Peyer's patch (tissue), 4 donors: ENCODE results near the gene ZNF326. TPM values are rescaled to one million over a fixed set of nuclear protein-coding genes. Genes with fewer than 3 reads are reported as not detected.

Source experiments
- DNase-seq, 3 donors: peaks; one replicate each; pipeline ENCODE4 v3.0.0-alpha.2; 2017 to 2019
- H3K27ac ChIP-seq, 4 donors: fragments of 200-600 bp; sonication (generic); one replicate each; pipeline ENCODE4 v1.5.1; 2016 to 2019
- H3K27me3 ChIP-seq, 2 donors: fragments of 200-600 bp; sonication (generic); one replicate each; pipeline ENCODE4 v1.5.1; 2019
- H3K36me3 ChIP-seq, 3 donors: fragments of 200-600 bp; sonication (generic); one replicate each; pipeline ENCODE4 v1.5.1; 2016 to 2019
- H3K4me1 ChIP-seq, 4 donors: fragments of 200-600 bp; sonication (generic); one replicate each; pipeline ENCODE4 v1.5.1; 2016 to 2019
- H3K4me3 ChIP-seq, 4 donors: fragments of 200-600 bp; sonication (generic); 1 replicate in 3 of 4; 2 replicates in 1 of 4; pipeline ENCODE4 v1.5.1; 2016 to 2019; ENCODE audit warnings: mild to moderate bottlenecking in 1 of 4
- H3K9me3 ChIP-seq, 4 donors: fragments of 200-600 bp; sonication (generic); one replicate each; pipeline ENCODE4 v1.5.1; 2016 to 2019; ENCODE audit warnings: mild to moderate bottlenecking in 1 of 4
- CTCF ChIP-seq, 6 experiments: fragments of 450-650 bp in 4 of 6; fragments of 200-600 bp in 2 of 6; sonication (generic) in 1 of 6; IDR thresholded peaks; one replicate each; pipeline ENCODE4 v1.5.1; 2017 to 2019; ENCODE audit warnings: antibody characterized with exemption in 6 of 6, mild to moderate bottlenecking in 3 of 6, moderate library complexity in 1 of 6
- POLR2A ChIP-seq, 2 donors: fragments of 450-650 bp; IDR thresholded peaks; one replicate each; pipeline ENCODE4 v1.5.1; 2017; ENCODE audit warnings: antibody characterized with exemption in 2 of 2, mild to moderate bottlenecking in 2 of 2, moderate library complexity in 2 of 2
- total RNA-seq, 4 donors: library from RNA; depleted of rRNA; stranded (reverse); fragments of >200 nt; gene quantifications; one replicate each; pipeline ENCODE4 v1.1.0, GENCODE V29; 2016

The ZNF326 gene
- total RNA-seq, 4 donors from 2014 or later, result 22.3 to 49.9 (median 47.1) TPM

- no peaks in the 10 kb centered on the region for H3K4me1 ChIP-seq
- H3K27me3 ChIP-seq, result no peaks in the 10 kb centered on the region
- no peaks in the 10 kb centered on the region for H3K9me3 ChIP-seq
- no peak for DNase-seq
- TF ChIP-seq POLR2A (IDR thresholded peaks at IDR 0.05) (no peak), CTCF (IDR thresholded peaks at IDR 0.05) (no peak)
- no peaks in the 10 kb centered on the region for H3K36me3 ChIP-seq
- H3K27ac ChIP-seq, result no peak overlapping the region
- H3K4me3 ChIP-seq, result no peak overlapping the region
Measured at GRCh38 chr1:89959719-89960118, 35.2 kb upstream of the ZNF326 start.

DNA sequence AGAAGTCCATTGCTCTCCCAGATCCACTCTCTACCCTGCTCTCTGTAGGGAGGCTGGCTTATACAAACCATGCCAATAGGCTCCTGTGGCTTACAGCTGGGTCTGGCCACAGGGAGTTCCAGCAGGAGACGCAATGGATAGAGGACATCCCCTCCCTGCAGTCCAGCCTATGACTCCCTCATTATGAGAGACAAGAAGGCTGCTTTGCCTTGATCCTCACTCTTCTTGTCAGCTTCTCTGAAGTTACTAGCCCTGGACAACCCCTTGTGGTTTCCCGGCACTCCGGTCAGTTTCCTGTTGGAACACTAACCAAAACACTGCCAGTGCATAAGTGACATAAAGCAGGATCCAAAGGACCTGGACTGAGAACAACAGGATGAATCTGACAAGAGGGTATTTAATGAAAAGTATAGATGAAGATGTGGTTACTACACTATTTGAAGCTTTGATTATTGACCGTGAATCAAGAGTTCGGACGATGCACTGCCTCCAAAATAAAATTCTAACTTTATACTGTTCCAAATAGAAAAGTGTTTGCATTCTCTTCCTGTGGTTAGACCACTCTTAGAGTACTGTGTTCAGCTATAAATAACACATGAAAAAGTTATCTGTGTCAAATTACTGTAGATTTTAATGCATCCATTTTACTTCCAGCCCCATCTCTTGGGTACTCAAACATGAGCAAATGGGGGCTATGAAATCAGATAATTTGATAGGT, 32.7 kb upstream of the ZNF326 start:
- no peak overlapping the region for H3K4me3 ChIP-seq
- H3K4me1 ChIP-seq, result no peaks in the 10 kb centered on the region
- DNase-seq, result no peak
- H3K36me3 ChIP-seq, result no peaks in the 10 kb centered on the region
- TF ChIP-seq POLR2A (IDR thresholded peaks at IDR 0.05) (no peak), CTCF (IDR thresholded peaks at IDR 0.05) (no peak)
- no peaks in the 10 kb centered on the region for H3K9me3 ChIP-seq
- no peak overlapping the region for H3K27ac ChIP-seq
- H3K27me3 ChIP-seq, result no peaks in the 10 kb centered on the region

- H3K4me1 ChIP-seq, result no peaks in the 10 kb centered on the region
- H3K27ac ChIP-seq, result no peak overlapping the region
- H3K4me3 ChIP-seq, result no peak overlapping the region
- TF ChIP-seq CTCF (IDR thresholded peaks at IDR 0.05) (no peak), POLR2A (IDR thresholded peaks at IDR 0.05) (no peak)
- no peaks in the 10 kb centered on the region for H3K36me3 ChIP-seq
- no peak for DNase-seq
- H3K27me3 ChIP-seq, result no peaks in the 10 kb centered on the region
- H3K9me3 ChIP-seq, result no peaks in the 10 kb centered on the region
Measured at GRCh38 chr1:89962742-89963075, 32.2 kb upstream of the ZNF326 start.

- Histone ChIP-seq H3K4me3 (no peak overlapping the region), H3K27me3 (no peaks in the 10 kb centered on the region), H3K36me3 (no peaks in the 10 kb centered on the region), H3K9me3 (no peaks in the 10 kb centered on the region), H3K27ac (no peak overlapping the region), H3K4me1 (no peaks in the 10 kb centered on the region)
- no peak for DNase-seq
- TF ChIP-seq POLR2A (IDR thresholded peaks at IDR 0.05) (no peak), CTCF (IDR thresholded peaks at IDR 0.05) (no peak)
Measured at GRCh38 chr1:89965193-89965768, 29.6 kb upstream of the ZNF326 start.

DNA sequence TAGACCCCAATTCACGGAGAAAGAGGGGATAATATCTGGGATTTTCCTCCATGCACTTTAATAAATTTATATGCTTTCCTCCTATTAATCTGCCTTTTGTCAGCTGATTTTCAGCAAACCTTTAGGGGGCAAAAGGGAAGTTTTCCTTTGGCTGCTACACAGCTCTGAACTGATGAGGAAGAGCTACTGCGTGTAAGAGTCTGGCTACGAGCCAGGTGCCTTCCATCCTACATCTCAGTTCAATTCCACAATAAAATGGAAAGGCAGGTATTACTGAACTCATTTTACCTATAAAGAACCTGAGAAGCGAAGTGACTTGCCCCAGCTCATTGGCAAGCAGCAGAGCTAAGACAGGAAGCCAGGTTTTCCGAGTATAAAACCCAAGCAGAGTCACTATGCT, 28.3 kb upstream of the ZNF326 start:
- Histone ChIP-seq H3K4me1 (no peaks in the 10 kb centered on the region), H3K4me3 (no peak overlapping the region), H3K9me3 (no peaks in the 10 kb centered on the region), H3K36me3 (no peaks in the 10 kb centered on the region), H3K27ac (no peak overlapping the region), H3K27me3 (no peaks in the 10 kb centered on the region)
- TF ChIP-seq POLR2A (IDR thresholded peaks at IDR 0.05), result no peak
- no peak for TF ChIP-seq CTCF (IDR thresholded peaks at IDR 0.05)
- no peak for DNase-seq
